ENCODE measurements around the gene KCNA4. TPM values are rescaled to one million over a fixed set of nuclear protein-coding genes. Genes with fewer than 3 reads are reported as not detected.

KCNA4 gene
- total RNA-seq, 1 donor from 2014 or later, result 2.1 TPM

DNA sequence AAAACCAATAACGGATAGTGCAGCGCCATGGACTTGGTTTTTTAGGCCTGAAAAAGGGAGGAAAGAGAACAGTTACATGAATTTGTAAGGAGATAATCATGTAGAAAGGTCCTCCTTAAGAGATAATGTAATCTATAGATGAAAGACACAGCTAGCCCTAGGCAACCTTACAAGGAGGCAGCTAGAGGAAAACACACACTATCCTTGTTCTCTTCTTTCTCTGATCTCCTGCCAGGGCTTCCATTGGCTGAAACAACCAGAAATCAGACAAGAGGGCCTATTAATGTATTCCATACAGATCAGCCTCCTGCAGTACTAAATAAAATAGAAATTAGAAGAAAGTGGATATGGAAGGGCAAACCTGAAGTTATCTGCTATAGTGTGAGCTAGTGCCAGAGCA lies 53.0 kb downstream of the KCNA4 start:
- Histone ChIP-seq H3K36me3 (no peaks in the 10 kb centered on the region), H3K27me3 (no peaks in the 10 kb centered on the region), H3K9me3 (no peaks in the 10 kb centered on the region), H3K27ac (no peak overlapping the region), H3K4me1 (no peaks in the 10 kb centered on the region), H3K4me3 (no peak overlapping the region)
- no peak for ATAC-seq
- intact Hi-C loops (cut with DNase I), result no loop called here
- TF ChIP-seq, protein P1, sequence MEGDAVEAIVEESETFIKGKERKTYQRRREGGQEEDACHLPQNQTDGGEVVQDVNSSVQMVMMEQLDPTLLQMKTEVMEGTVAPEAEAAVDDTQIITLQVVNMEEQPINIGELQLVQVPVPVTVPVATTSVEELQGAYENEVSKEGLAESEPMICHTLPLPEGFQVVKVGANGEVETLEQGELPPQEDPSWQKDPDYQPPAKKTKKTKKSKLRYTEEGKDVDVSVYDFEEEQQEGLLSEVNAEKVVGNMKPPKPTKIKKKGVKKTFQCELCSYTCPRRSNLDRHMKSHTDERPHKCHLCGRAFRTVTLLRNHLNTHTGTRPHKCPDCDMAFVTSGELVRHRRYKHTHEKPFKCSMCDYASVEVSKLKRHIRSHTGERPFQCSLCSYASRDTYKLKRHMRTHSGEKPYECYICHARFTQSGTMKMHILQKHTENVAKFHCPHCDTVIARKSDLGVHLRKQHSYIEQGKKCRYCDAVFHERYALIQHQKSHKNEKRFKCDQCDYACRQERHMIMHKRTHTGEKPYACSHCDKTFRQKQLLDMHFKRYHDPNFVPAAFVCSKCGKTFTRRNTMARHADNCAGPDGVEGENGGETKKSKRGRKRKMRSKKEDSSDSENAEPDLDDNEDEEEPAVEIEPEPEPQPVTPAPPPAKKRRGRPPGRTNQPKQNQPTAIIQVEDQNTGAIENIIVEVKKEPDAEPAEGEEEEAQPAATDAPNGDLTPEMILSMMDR (IDR thresholded peaks at IDR 0.05), result no peak
- DNase-seq, result no peak

DNA sequence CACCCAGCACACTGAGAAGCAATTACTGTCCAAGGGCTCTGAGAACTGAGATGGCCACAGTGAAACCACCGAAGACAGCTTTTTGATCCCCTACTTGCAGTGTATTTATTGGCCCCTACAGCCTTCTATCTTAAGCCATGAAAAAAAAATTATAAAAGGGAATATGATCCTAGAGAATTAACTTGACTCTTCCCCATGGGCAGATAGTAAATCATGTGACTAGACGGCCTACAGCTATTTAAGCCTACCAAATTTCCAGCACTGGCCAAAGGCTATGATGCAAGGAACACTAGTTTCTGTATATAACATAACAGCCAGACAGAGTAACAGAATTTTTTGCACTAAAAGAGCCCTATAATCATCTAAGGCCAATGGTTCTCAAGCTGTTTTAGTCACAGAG lies 53.8 kb downstream of the KCNA4 start:
- Histone ChIP-seq H3K9me3 (no peaks in the 10 kb centered on the region), H3K4me1 (no peaks in the 10 kb centered on the region), H3K4me3 (no peak overlapping the region), H3K27me3 (no peaks in the 10 kb centered on the region), H3K36me3 (no peaks in the 10 kb centered on the region), H3K27ac (no peak overlapping the region)
- TF ChIP-seq, protein P1 (IDR thresholded peaks at IDR 0.05), result no peak
- ATAC-seq, result no peak
- DNase-seq, result no peak
- intact Hi-C loops (cut with DNase I), result no loop called here

DNA sequence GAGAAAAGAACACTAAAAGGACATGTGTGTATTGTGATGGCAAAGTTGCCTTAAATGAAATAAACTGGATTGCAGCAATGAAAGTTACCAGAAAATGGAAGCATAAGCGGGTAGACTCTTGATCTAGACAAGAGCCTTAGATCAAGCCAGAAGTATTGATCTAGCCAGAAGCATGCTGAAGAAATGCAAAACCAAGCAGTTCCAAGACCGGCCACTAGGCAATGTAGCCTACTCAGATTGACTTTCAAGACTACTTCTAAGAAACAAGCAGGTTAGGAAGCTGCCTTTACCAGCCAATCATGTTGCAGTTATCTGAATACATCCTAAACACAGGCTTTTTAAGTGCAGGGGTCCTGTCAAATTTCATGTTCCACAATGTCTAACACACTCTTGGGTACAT lies 54.6 kb downstream of the KCNA4 start:
- DNase-seq (no peak), ATAC-seq (no peak)
- Histone ChIP-seq H3K27ac (no peak overlapping the region), H3K9me3 (no peaks in the 10 kb centered on the region), H3K4me3 (no peak overlapping the region), H3K27me3 (no peaks in the 10 kb centered on the region), H3K36me3 (no peaks in the 10 kb centered on the region), H3K4me1 (no peaks in the 10 kb centered on the region)
- TF ChIP-seq, protein P1 (IDR thresholded peaks at IDR 0.05), result no peak
- intact Hi-C loops (cut with DNase I), result no loop called here

Other genes starting within 250 kb of the KCNA4 start
- gene FSHB, start 214.0 kb upstream of the KCNA4 start, total RNA-seq, result not detected